ENCODE results near the gene CDCA4.
A peak's percentile ranks its signal among the peaks of the same experiment; 100 is the strongest.

The CDCA4 gene

GRCh38 chr14:105059925-105060565, 39.2 kb upstream of the CDCA4 start:
- H3K9ac ChIP-seq (ENCODE audit: low read length): no peak overlapping the region
- WGBS: 95% methylated on average over 16 of the region's 16 CpGs
- H3K14ac ChIP-seq (ENCODE audit: low read length in 2 of 2): no peak overlapping the region
- no peaks in the 10 kb centered on the region for H3K79me1 ChIP-seq (replicated peaks; ENCODE audit: low read length, poor library complexity, severe bottlenecking)
- H2AK5ac ChIP-seq (ENCODE audit: low read length, severe bottlenecking): no peak overlapping the region
- peaks cover 12% of the 10 kb centered on the region for H3K4me1 ChIP-seq (ENCODE audit: control insufficient read depth, insufficient read depth, low read depth, low read length)
- no peak overlapping the region for H3K23ac ChIP-seq (ENCODE audit: low read length in 2 of 2)
- no peak overlapping the region for H2AFZ ChIP-seq (ENCODE audit: low read depth, low read length)
- no peak overlapping the region for H3K4me3 ChIP-seq (ENCODE audit: insufficient read depth in 1 of 2, low read depth in 1 of 2, low read length in 2 of 2)
- H2BK5ac ChIP-seq (ENCODE audit: low read depth, low read length, poor library complexity, severe bottlenecking): no peak overlapping the region
- H3K36me3 ChIP-seq (ENCODE audit: control insufficient read depth in 1 of 2, insufficient read depth in 2 of 2, low read depth in 1 of 2, low read length in 2 of 2): no peaks in the 10 kb centered on the region
- DNase-seq: no peak
- H2BK120ac ChIP-seq (ENCODE audit: low read depth, low read length): no peak overlapping the region
- H3K27me3 ChIP-seq (ENCODE audit: control insufficient read depth in 1 of 2, insufficient read depth in 1 of 2, low read length in 2 of 2): peaks cover 12 to 48% of the 10 kb centered on the region in 2 experiments
- H2BK15ac ChIP-seq (ENCODE audit: low read depth, poor library complexity, severe bottlenecking): peak overlapping the region; percentile 30
- H3K4ac ChIP-seq (ENCODE audit: low read depth in 1 of 2, low read length in 2 of 2): peak overlapping the region in 1 of 2 experiments; percentile 10
- H2BK12ac ChIP-seq (ENCODE audit: low read length in 2 of 2): no peak overlapping the region
- H3K27ac ChIP-seq (ENCODE audit: low read length, poor library complexity, severe bottlenecking): no peak overlapping the region
- H3K18ac ChIP-seq (ENCODE audit: low read depth in 1 of 2, low read length in 2 of 2): no peak overlapping the region
- H3K9me3 ChIP-seq (ENCODE audit: control insufficient read depth, low read length): no peaks in the 10 kb centered on the region
- peak overlapping the region; percentile 20 for H4K91ac ChIP-seq (ENCODE audit: low read length)
- no peak overlapping the region for H4K8ac ChIP-seq (ENCODE audit: low read length)
- H3K4me2 ChIP-seq (ENCODE audit: low read length, poor library complexity, severe bottlenecking): no peak overlapping the region

- H3K9ac ChIP-seq (ENCODE audit: low read length): no peak overlapping the region
- H3K23ac ChIP-seq (ENCODE audit: low read length in 2 of 2): no peak overlapping the region
- no peak overlapping the region for H2BK5ac ChIP-seq (ENCODE audit: low read depth, low read length, poor library complexity, severe bottlenecking)
- no peaks in the 10 kb centered on the region for H3K9me3 ChIP-seq (ENCODE audit: control insufficient read depth, low read length)
- no peak for DNase-seq
- H2AFZ ChIP-seq (ENCODE audit: low read depth, low read length): no peak overlapping the region
- no peak overlapping the region for H4K8ac ChIP-seq (ENCODE audit: low read length)
- no peak overlapping the region for H4K91ac ChIP-seq (ENCODE audit: low read length)
- H3K4ac ChIP-seq (ENCODE audit: low read depth in 1 of 2, low read length in 2 of 2): no peak overlapping the region
- no peak overlapping the region for H3K4me2 ChIP-seq (ENCODE audit: low read length, poor library complexity, severe bottlenecking)
- H3K27ac ChIP-seq (ENCODE audit: low read length, poor library complexity, severe bottlenecking): no peak overlapping the region
- no peak overlapping the region for H2BK120ac ChIP-seq (ENCODE audit: low read depth, low read length)
- peaks cover 10% of the 10 kb centered on the region for H3K4me1 ChIP-seq (ENCODE audit: control insufficient read depth, insufficient read depth, low read depth, low read length)
- H2BK15ac ChIP-seq (ENCODE audit: low read depth, poor library complexity, severe bottlenecking): peak overlapping the region; percentile 34
- no peak overlapping the region for H2AK5ac ChIP-seq (ENCODE audit: low read length, severe bottlenecking)
- no peaks in the 10 kb centered on the region for H3K79me1 ChIP-seq (replicated peaks; ENCODE audit: low read length, poor library complexity, severe bottlenecking)
- no peak overlapping the region for H3K4me3 ChIP-seq (ENCODE audit: insufficient read depth in 1 of 2, low read depth in 1 of 2, low read length in 2 of 2)
- no peak overlapping the region for H3K14ac ChIP-seq (ENCODE audit: low read length in 2 of 2)
- H3K27me3 ChIP-seq (ENCODE audit: control insufficient read depth in 1 of 2, insufficient read depth in 1 of 2, low read length in 2 of 2): peaks cover 12 to 48% of the 10 kb centered on the region in 2 experiments
- 83% methylated on average over 19 of the region's 22 CpGs for WGBS
- no peak overlapping the region for H3K18ac ChIP-seq (ENCODE audit: low read depth in 1 of 2, low read length in 2 of 2)
- H3K36me3 ChIP-seq (ENCODE audit: control insufficient read depth in 1 of 2, insufficient read depth in 2 of 2, low read depth in 1 of 2, low read length in 2 of 2): no peaks in the 10 kb centered on the region
- H2BK12ac ChIP-seq (ENCODE audit: low read length in 2 of 2): no peak overlapping the region
Measured at GRCh38 chr14:105059035-105059924, 38.4 kb upstream of the CDCA4 start.

- Histone ChIP-seq H3K23ac (ENCODE audit: low read length in 2 of 2) (no peak overlapping the region), H3K4me1 (ENCODE audit: control insufficient read depth, insufficient read depth, low read depth, low read length) (peaks cover 13% of the 10 kb centered on the region), H4K91ac (ENCODE audit: low read length) (no peak overlapping the region), H3K4ac (ENCODE audit: low read depth in 1 of 2, low read length in 2 of 2) (no peak overlapping the region), H3K18ac (ENCODE audit: low read depth in 1 of 2, low read length in 2 of 2) (no peak overlapping the region), H3K4me3 (ENCODE audit: insufficient read depth in 1 of 2, low read depth in 1 of 2, low read length in 2 of 2) (no peak overlapping the region), H2BK120ac (ENCODE audit: low read depth, low read length) (no peak overlapping the region), H2AK5ac (ENCODE audit: low read length, severe bottlenecking) (no peak overlapping the region), H2AFZ (ENCODE audit: low read depth, low read length) (no peak overlapping the region), H3K9ac (ENCODE audit: low read length) (no peak overlapping the region), H3K27me3 (ENCODE audit: control insufficient read depth in 1 of 2, insufficient read depth in 1 of 2, low read length in 2 of 2) (peaks cover 12 to 48% of the 10 kb centered on the region in 2 experiments), H2BK15ac (ENCODE audit: low read depth, poor library complexity, severe bottlenecking) (peak overlapping the region; percentile 13), H3K9me3 (ENCODE audit: control insufficient read depth, low read length) (no peaks in the 10 kb centered on the region), H4K8ac (ENCODE audit: low read length) (no peak overlapping the region), H3K27ac (ENCODE audit: low read length, poor library complexity, severe bottlenecking) (no peak overlapping the region), H3K14ac (ENCODE audit: low read length in 2 of 2) (no peak overlapping the region), H3K4me2 (ENCODE audit: low read length, poor library complexity, severe bottlenecking) (no peak overlapping the region), H3K36me3 (ENCODE audit: control insufficient read depth in 1 of 2, insufficient read depth in 2 of 2, low read depth in 1 of 2, low read length in 2 of 2) (no peaks in the 10 kb centered on the region), H2BK12ac (ENCODE audit: low read length in 2 of 2) (no peak overlapping the region), H2BK5ac (ENCODE audit: low read depth, low read length, poor library complexity, severe bottlenecking) (no peak overlapping the region), H3K79me1 (replicated peaks; ENCODE audit: low read length, poor library complexity, severe bottlenecking) (no peaks in the 10 kb centered on the region)
- DNase-seq: no peak
- WGBS: 92% methylated on average over 14 of the region's 14 CpGs
Measured at GRCh38 chr14:105058521-105059034, 37.7 kb upstream of the CDCA4 start.

- H3K9ac ChIP-seq (ENCODE audit: low read length): no peak overlapping the region
- no peak overlapping the region for H2AFZ ChIP-seq (ENCODE audit: low read depth, low read length)
- no peaks in the 10 kb centered on the region for H3K79me1 ChIP-seq (replicated peaks; ENCODE audit: low read length, poor library complexity, severe bottlenecking)
- no peaks in the 10 kb centered on the region for H3K36me3 ChIP-seq (ENCODE audit: control insufficient read depth in 1 of 2, insufficient read depth in 2 of 2, low read depth in 1 of 2, low read length in 2 of 2)
- H3K4me1 ChIP-seq (ENCODE audit: control insufficient read depth, insufficient read depth, low read depth, low read length): peaks cover 13% of the 10 kb centered on the region
- no peak overlapping the region for H3K4ac ChIP-seq (ENCODE audit: low read depth in 1 of 2, low read length in 2 of 2)
- H2BK120ac ChIP-seq (ENCODE audit: low read depth, low read length): no peak overlapping the region
- H2AK5ac ChIP-seq (ENCODE audit: low read length, severe bottlenecking): no peak overlapping the region
- H4K91ac ChIP-seq (ENCODE audit: low read length): no peak overlapping the region
- peaks cover 10 to 43% of the 10 kb centered on the region in 2 experiments for H3K27me3 ChIP-seq (ENCODE audit: control insufficient read depth in 1 of 2, insufficient read depth in 1 of 2, low read length in 2 of 2)
- no peak overlapping the region for H4K8ac ChIP-seq (ENCODE audit: low read length)
- no peak overlapping the region for H2BK12ac ChIP-seq (ENCODE audit: low read length in 2 of 2)
- no peak overlapping the region for H3K18ac ChIP-seq (ENCODE audit: low read depth in 1 of 2, low read length in 2 of 2)
- no peak overlapping the region for H2BK5ac ChIP-seq (ENCODE audit: low read depth, low read length, poor library complexity, severe bottlenecking)
- no peak for DNase-seq
- 60% methylated on average over 22 of the region's 22 CpGs for whole genome bisulfite sequencing
- no peak overlapping the region for H3K23ac ChIP-seq (ENCODE audit: low read length in 2 of 2)
- no peak overlapping the region for H3K4me3 ChIP-seq (ENCODE audit: insufficient read depth in 1 of 2, low read depth in 1 of 2, low read length in 2 of 2)
- no peak overlapping the region for H3K27ac ChIP-seq (ENCODE audit: low read length, poor library complexity, severe bottlenecking)
- H3K9me3 ChIP-seq (ENCODE audit: control insufficient read depth, low read length): no peaks in the 10 kb centered on the region
- no peak overlapping the region for H2BK15ac ChIP-seq (ENCODE audit: low read depth, poor library complexity, severe bottlenecking)
- no peak overlapping the region for H3K14ac ChIP-seq (ENCODE audit: low read length in 2 of 2)
- H3K4me2 ChIP-seq (ENCODE audit: low read length, poor library complexity, severe bottlenecking): no peak overlapping the region
Measured at GRCh38 chr14:105056303-105056831, 35.5 kb upstream of the CDCA4 start.

Measured in mesenchymal stem cell (in vitro differentiated cells and primary cell).